ENCODE data around the gene FOSB. TPM values are rescaled to one million over a fixed set of nuclear protein-coding genes. Genes with fewer than 3 reads are reported as not detected.

The FOSB gene
- total RNA-seq, 1 experiment from 2014 or later: 1.7 TPM

GRCh38 chr19:45476304-45476703 is 8.5 kb downstream of the FOSB start:
- H3T11ph ChIP-seq (ENCODE audit: low read length): no peak overlapping the region
- Mint-ChIP-seq H3K4me3 (peak overlapping the region in 1 of 2 experiments; percentile 57; a peak in 2 of 5 replicates), H3K9me3 (no peaks in the 10 kb centered on the region), H3K27ac (no peak overlapping the region; a peak in 1 of 7 replicates), H3K36me3 (ENCODE audit: insufficient read depth in 1 of 3, low read depth in 3 of 3) (peaks cover 0 to 4% (median 0%) of the 10 kb centered on the region in 3 experiments; a peak in 1 of 7 replicates), H3K4me1 (peaks cover 25 to 43% of the 10 kb centered on the region in 2 experiments), H3K27me3 (ENCODE audit: low read depth) (peaks cover 13% of the 10 kb centered on the region)
- no peak overlapping the region for H3K56ac ChIP-seq (ENCODE audit: insufficient read length, low read depth, low read length)
- no peak overlapping the region for H4K5ac ChIP-seq (ENCODE audit: insufficient read length, low read depth, low read length)
- DNase-seq: no peak
- no peaks in the 10 kb centered on the region for H3K4me1 ChIP-seq (ENCODE audit: insufficient read depth, low read length)
- no peak overlapping the region for H3K23ac ChIP-seq (ENCODE audit: insufficient read length, low read depth, low read length)
- no peaks in the 10 kb centered on the region for H3K27me3 ChIP-seq (ENCODE audit: insufficient read depth, low read length)
- H2BK20ac ChIP-seq (ENCODE audit: low read depth, low read length, poor library complexity, severe bottlenecking): no peak overlapping the region
- H2AK5ac ChIP-seq (ENCODE audit: insufficient read length, low read length): no peak overlapping the region
- no peak overlapping the region for H2BK15ac ChIP-seq (ENCODE audit: low read depth, low read length)
- no peak overlapping the region for H3K4me2 ChIP-seq (ENCODE audit: insufficient read depth, insufficient read length, low read length)
- no peak overlapping the region for H2BK120ac ChIP-seq (ENCODE audit: low read depth, low read length, poor library complexity, severe bottlenecking)
- H3K27ac ChIP-seq (ENCODE audit: insufficient read length, low read depth, low read length): no peak overlapping the region
- H2BK5ac ChIP-seq (ENCODE audit: insufficient read length, low read length): no peak overlapping the region
- no peaks in the 10 kb centered on the region for H3K79me2 ChIP-seq (ENCODE audit: insufficient read depth, low read length)
- TF ChIP-seq CTCF (conservative IDR thresholded peaks at IDR 0.05): no peak
- no peak overlapping the region for H2BK12ac ChIP-seq (ENCODE audit: insufficient read length, low read depth, low read length)
- WGBS (ENCODE audit: extremely low coverage, insufficient read length, low lambda C conversion rate): no CpG with 5 or more reads among the region's 5 CpGs
- H3K14ac ChIP-seq (ENCODE audit: insufficient read depth, low read length): no peak overlapping the region
- H3K9ac ChIP-seq (ENCODE audit: extremely low read depth, insufficient read length, low read length): no peak overlapping the region
- no peaks in the 10 kb centered on the region for H4K20me1 ChIP-seq (ENCODE audit: control insufficient read depth, insufficient read depth, insufficient read length)
- H3K9me3 ChIP-seq (ENCODE audit: control insufficient read depth, low read depth, low read length): no peaks in the 10 kb centered on the region
- no peak overlapping the region for H4K8ac ChIP-seq (replicated peaks; ENCODE audit: insufficient read length, low read depth, low read length)
- no peaks in the 10 kb centered on the region for H3K79me1 ChIP-seq (ENCODE audit: insufficient read depth, low read depth, low read length, poor library complexity, severe bottlenecking)
- H4K91ac ChIP-seq (ENCODE audit: insufficient read length, low read depth, low read length): no peak overlapping the region
- no peak overlapping the region for H3K18ac ChIP-seq (ENCODE audit: insufficient read length, low read depth, low read length)
- H3K4ac ChIP-seq (ENCODE audit: low read depth, low read length): no peak overlapping the region
- peaks cover 4% of the 10 kb centered on the region for H3K23me2 ChIP-seq (ENCODE audit: insufficient read length, low read depth, low read length, poor library complexity, severe bottlenecking)
- H2AFZ ChIP-seq (ENCODE audit: low read length): no peak overlapping the region

Measured in H9 (cell line).